Dedifferentiated amniotic fluid mesenchymal stem cell (primary cell): ENCODE measurements around the gene PKN3.
A peak's percentile ranks its signal among the peaks of the same experiment; 100 is the strongest.
"Not testable (repeated sequence)": the region's sequence is repeated elsewhere in the genome, so short reads cannot be mapped to it uniquely, and the experiment has no call there.

Source experiments
- DNase-seq: peaks from one replicate; pipeline ENCODE4 v3.0.0-alpha.2; 2016; ENCODE audit errors: extremely low spot score

PKN3 gene

GRCh38 chr9:128702445-128702948 lies at the start of gene PKN3:
TSS of gene PKN3 (plus strand) at chr9:128702503. CDS start at chr9:128702916, 413 bp downstream.
- peak; percentile 60 for DNase-seq

GRCh38 chr9:128653908-128654307 lies 48.4 kb upstream of the PKN3 start:
- no peak for DNase-seq

GRCh38 chr9:128654481-128654880 lies 47.8 kb upstream of the PKN3 start:
- DNase-seq = no peak

GRCh38 chr9:128656416-128657343 lies 45.6 kb upstream of the PKN3 start, which contains the start of gene DYNC2I2:
TSS of gene DYNC2I2 (minus strand) at chr9:128656847. CDS start at chr9:128656726, 121 bp downstream.
- DNase-seq = peak; percentile 81

- no peak for DNase-seq
These were observed 45.0 kb upstream of the PKN3 start for GRCh38 chr9:128657344-128657704.

- DNase-seq = no peak
These were observed 44.5 kb upstream of the PKN3 start for GRCh38 chr9:128657796-128658195.

- DNase-seq = not testable (repeated sequence)
These were observed 35.8 kb upstream of the PKN3 start for GRCh38 chr9:128666481-128666941.

GRCh38 chr9:128669786-128670185 lies 32.5 kb upstream of the PKN3 start:
- no peak for DNase-seq

GRCh38 chr9:128675382-128675781 lies 26.9 kb upstream of the PKN3 start:
- DNase-seq = no peak

- no peak for DNase-seq
These were observed 24.5 kb upstream of the PKN3 start for GRCh38 chr9:128677794-128678193.

- DNase-seq = no peak
These were observed 18.8 kb upstream of the PKN3 start for GRCh38 chr9:128683340-128684064.

- no peak for DNase-seq
These were observed 18.3 kb upstream of the PKN3 start for GRCh38 chr9:128684065-128684324.

GRCh38 chr9:128684325-128685199 lies 17.7 kb upstream of the PKN3 start:
- peak; percentile 47 for DNase-seq

- no peak for DNase-seq
These were observed 16.4 kb upstream of the PKN3 start for GRCh38 chr9:128685636-128686489.

GRCh38 chr9:128687453-128687852 lies 14.8 kb upstream of the PKN3 start:
- DNase-seq = no peak

- peak; percentile 83 for DNase-seq
These were observed 13.6 kb upstream of the PKN3 start, which contains the start of gene SET for GRCh38 chr9:128688501-128689292. TSS of gene SET (plus strand) at chr9:128689222. CDS start at chr9:128689583, 361 bp downstream.

- no peak for DNase-seq
These were observed 13.0 kb upstream of the PKN3 start for GRCh38 chr9:128689293-128689774.

- DNase-seq = peak; percentile 17
These were observed 12.3 kb upstream of the PKN3 start for GRCh38 chr9:128689820-128690683.

- no peak for DNase-seq
These were observed 11.6 kb upstream of the PKN3 start for GRCh38 chr9:128690684-128691034.
